MM.1S (cell line): Measurements from ENCODE around the gene ATAD3C.
"Not testable (repeated sequence)": the region's sequence is repeated elsewhere in the genome, so short reads cannot be mapped to it uniquely, and the experiment has no call there.

ENCODE experiments used
- EZH2 ChIP-seq: fragments of 300-600 bp; sonication (generic); optimal IDR thresholded peaks from 2 replicates; pipeline ENCODE3; 2017; ENCODE audit warnings: low read depth, mild to moderate bottlenecking, antibody characterized with exemption, low read length, mixed read lengths
- EZH2phosphoT487 ChIP-seq: fragments of 300-600 bp; sonication (generic); IDR thresholded peaks from 2 replicates; pipeline ENCODE4 v1.6.1; 2018; ENCODE audit warnings: antibody characterized with exemption, low read length
- TF ChIP-seq, protein P1 (sequence below): fragments of 300-600 bp; sonication (generic); IDR thresholded peaks from 2 replicates; pipeline ENCODE4 v1.5.1; 2016; ENCODE audit warnings: antibody characterized with exemption, low read length, mixed read lengths

DNA sequence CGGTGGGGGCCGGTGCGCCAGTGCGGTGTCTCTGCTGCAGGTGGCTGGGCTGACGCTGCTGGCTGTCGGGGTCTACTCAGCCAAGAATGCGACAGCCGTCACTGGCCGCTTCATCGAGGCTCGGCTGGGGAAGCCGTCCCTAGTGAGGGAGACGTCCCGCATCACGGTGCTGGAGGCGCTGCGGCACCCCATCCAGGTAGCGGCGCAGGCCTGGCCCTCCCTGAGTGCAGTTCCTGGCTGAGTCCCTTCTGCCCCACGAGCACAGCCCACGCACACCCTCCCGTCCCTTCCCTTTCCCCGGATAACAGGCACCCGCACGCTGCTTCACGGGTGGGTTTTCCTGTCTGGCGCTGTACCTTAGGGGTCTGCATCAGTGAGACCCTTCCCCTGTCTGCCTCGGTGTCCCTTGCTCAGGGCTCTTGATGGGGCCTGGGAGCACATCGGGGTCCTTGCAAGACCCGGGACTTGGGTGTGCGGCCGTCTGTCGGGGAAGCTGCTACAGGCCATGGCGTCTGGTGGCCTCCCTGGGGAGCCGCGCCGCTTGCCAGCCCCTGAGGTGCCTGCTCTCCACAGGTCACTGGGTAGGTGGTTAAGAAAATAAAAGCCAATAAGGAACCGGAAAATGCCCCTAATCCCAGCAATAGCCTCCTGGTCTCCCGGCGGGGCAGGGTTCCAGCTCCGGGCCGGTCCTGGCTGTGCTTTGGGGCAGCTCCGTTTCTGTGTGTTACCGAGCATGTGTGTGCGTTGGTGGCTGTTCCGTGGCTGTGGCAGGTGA is 35.7 kb downstream of the ATAD3C start:
- TF ChIP-seq, protein P1, sequence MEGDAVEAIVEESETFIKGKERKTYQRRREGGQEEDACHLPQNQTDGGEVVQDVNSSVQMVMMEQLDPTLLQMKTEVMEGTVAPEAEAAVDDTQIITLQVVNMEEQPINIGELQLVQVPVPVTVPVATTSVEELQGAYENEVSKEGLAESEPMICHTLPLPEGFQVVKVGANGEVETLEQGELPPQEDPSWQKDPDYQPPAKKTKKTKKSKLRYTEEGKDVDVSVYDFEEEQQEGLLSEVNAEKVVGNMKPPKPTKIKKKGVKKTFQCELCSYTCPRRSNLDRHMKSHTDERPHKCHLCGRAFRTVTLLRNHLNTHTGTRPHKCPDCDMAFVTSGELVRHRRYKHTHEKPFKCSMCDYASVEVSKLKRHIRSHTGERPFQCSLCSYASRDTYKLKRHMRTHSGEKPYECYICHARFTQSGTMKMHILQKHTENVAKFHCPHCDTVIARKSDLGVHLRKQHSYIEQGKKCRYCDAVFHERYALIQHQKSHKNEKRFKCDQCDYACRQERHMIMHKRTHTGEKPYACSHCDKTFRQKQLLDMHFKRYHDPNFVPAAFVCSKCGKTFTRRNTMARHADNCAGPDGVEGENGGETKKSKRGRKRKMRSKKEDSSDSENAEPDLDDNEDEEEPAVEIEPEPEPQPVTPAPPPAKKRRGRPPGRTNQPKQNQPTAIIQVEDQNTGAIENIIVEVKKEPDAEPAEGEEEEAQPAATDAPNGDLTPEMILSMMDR, result not testable (repeated sequence)
- not testable (repeated sequence) for TF ChIP-seq EZH2, EZH2phosphoT487
